Small intestine (tissue), 7 donors: ENCODE data around the gene SIPA1L3. TPM values are rescaled to one million over a fixed set of nuclear protein-coding genes. Genes with fewer than 3 reads are reported as not detected.
A peak's percentile ranks its signal among the peaks of the same experiment; 100 is the strongest.
"Not testable (repeated sequence)": the region's sequence is repeated elsewhere in the genome, so short reads cannot be mapped to it uniquely, and the experiment has no call there.

ENCODE experiments used
- DNase-seq, 2 donors: peaks; one replicate each; pipeline versions ENCODE4 v3.0.0 to v3.0.0-alpha.2; 2013
- FAIRE-seq: peaks from 2 replicates; lab custom pipeline; 2012; peaks lifted over from hg19 to GRCh38; lab: Jason Lieb, UNC
- H3K27ac ChIP-seq, 3 donors: one replicate each; pipeline ENCODE4 v1.5.1; 2013; ENCODE audit warnings: low read length in 2 of 3, mild to moderate bottlenecking in 2 of 3, control low read depth in 1 of 3, inconsistent platforms in 1 of 3, low read depth in 1 of 3, moderate library complexity in 1 of 3
- H3K27me3 ChIP-seq, 3 donors: one replicate each; pipeline ENCODE4 v1.6.1; 2013; ENCODE audit warnings: low read length in 3 of 3, inconsistent platforms in 1 of 3; ENCODE audit not compliant: control insufficient read depth in 3 of 3, insufficient read depth in 3 of 3
- H3K36me3 ChIP-seq, 3 donors: one replicate each; pipeline ENCODE4 v1.6.1; 2013; ENCODE audit warnings: low read length in 3 of 3, inconsistent platforms in 1 of 3, low read depth in 1 of 3, mild to moderate bottlenecking in 1 of 3, moderate library complexity in 1 of 3; ENCODE audit not compliant: control insufficient read depth in 3 of 3, insufficient read depth in 2 of 3
- H3K4me1 ChIP-seq, 3 donors: one replicate each; pipeline ENCODE4 v1.6.1; 2013; ENCODE audit warnings: low read length in 2 of 3, inconsistent platforms in 1 of 3, low read depth in 1 of 3, mild to moderate bottlenecking in 1 of 3, moderate library complexity in 1 of 3; ENCODE audit not compliant: control insufficient read depth in 3 of 3, insufficient read depth in 2 of 3
- H3K4me3 ChIP-seq, 3 donors: one replicate each; pipeline ENCODE4 v1.5.1; 2013; ENCODE audit warnings: low read length in 3 of 3, control low read depth in 1 of 3, inconsistent platforms in 1 of 3, low read depth in 1 of 3, mild to moderate bottlenecking in 1 of 3, moderate library complexity in 1 of 3
- H3K9me3 ChIP-seq, 2 donors: one replicate each; pipeline ENCODE4 v1.6.1; 2013; ENCODE audit warnings: low read depth in 1 of 2, low read length in 1 of 2; ENCODE audit not compliant: control insufficient read depth in 2 of 2, insufficient read depth in 1 of 2
- WGBS, 3 donors: extraction: QIAGEN DNeasy Blood & Tissue Kit; methylation state at CpG; one replicate each; pipeline ENCODE4 v1.1.7; 2013; 5-methylcytosine and 5-hydroxymethylcytosine counted together
- polyA plus RNA-seq, 4 donors: library from polyadenylated mRNA; stranded (reverse) in 3 of 4; unstranded in 1 of 4; fragments of 200-250 nt in 3 of 4; fragments of 120-200 nt in 1 of 4; gene quantifications; one replicate each; pipeline versions ENCODE4 v1.2.1 to v1.2.3, GENCODE V29; 2013
- donor health status: healthy with polysubstance abuse.
- donor health status: control.
- donor health status: control.
- donor health status: Bipolar disorder and iron deficiency.
- donor health status: healthy.

The SIPA1L3 gene
- polyA plus RNA-seq, 4 donors, result 19.2 to 57.9 (median 34.1) TPM

GRCh38 chr19:38061294-38061693 lies 154.3 kb downstream of the SIPA1L3 start:
- Histone ChIP-seq H3K27me3 (no peaks in the 10 kb centered on the region), H3K27ac (no peak overlapping the region), H3K9me3 (no peaks in the 10 kb centered on the region), H3K4me3 (no peak overlapping the region), H3K4me1 (peaks cover 0 to 6% (median 0%) of the 10 kb centered on the region in 3 donors), H3K36me3 (peaks cover 0 to 43% (median 0%) of the 10 kb centered on the region in 3 donors)
- DNase-seq (no peak), FAIRE-seq (no peak)
- WGBS, 3 donors, result 88 to 96% (median 91%) methylated on average over 7 of the region's 7 CpGs

- peaks cover 0 to 4% (median 0%) of the 10 kb centered on the region in 3 donors for H3K4me1 ChIP-seq
- H3K36me3 ChIP-seq, result peaks cover 0 to 47% (median 0%) of the 10 kb centered on the region in 3 donors
- 70 to 81% (median 72%) methylated on average over 21 of the region's 21 CpGs for WGBS, 3 donors
- H3K27me3 ChIP-seq, result no peaks in the 10 kb centered on the region
- no peak overlapping the region for H3K4me3 ChIP-seq
- H3K9me3 ChIP-seq, result no peaks in the 10 kb centered on the region
- DNase-seq (peak in 1 of 2 donors; percentile 36), FAIRE-seq (no peak)
- peak overlapping the region in 2 of 3 donors; percentile 12 to 53 for H3K27ac ChIP-seq
Measured at GRCh38 chr19:38062959-38063761, 156.2 kb downstream of the SIPA1L3 start.

GRCh38 chr19:38063928-38064327 lies 156.9 kb downstream of the SIPA1L3 start:
- Histone ChIP-seq H3K4me1 (peaks cover 0 to 4% (median 0%) of the 10 kb centered on the region in 3 donors), H3K36me3 (peaks cover 0 to 48% (median 0%) of the 10 kb centered on the region in 3 donors), H3K27me3 (no peaks in the 10 kb centered on the region), H3K4me3 (no peak overlapping the region), H3K27ac (no peak overlapping the region), H3K9me3 (no peaks in the 10 kb centered on the region)
- DNase-seq, result no peak
- FAIRE-seq, result no peak
- WGBS, 3 donors, result 91 to 97% (median 93%) methylated on average over 6 of the region's 6 CpGs

- FAIRE-seq, result no peak
- WGBS, 3 donors, result 87 to 91% (median 90%) methylated on average over 7 of the region's 7 CpGs
Measured at GRCh38 chr19:38064661-38065425, 157.8 kb downstream of the SIPA1L3 start.

GRCh38 chr19:38065775-38066174 lies 158.8 kb downstream of the SIPA1L3 start:
- H3K4me3 ChIP-seq, H3K4me1 ChIP-seq, H3K27me3 ChIP-seq, H3K27ac ChIP-seq, FAIRE-seq, DNase-seq, H3K9me3 ChIP-seq: not testable (repeated sequence)
- peaks cover 0 to 55% (median 0%) of the 10 kb centered on the region in 3 donors for H3K36me3 ChIP-seq
- 94 to 97% (median 96%) methylated on average over 7 of the region's 7 CpGs for WGBS, 3 donors

More at GRCh38 chr19:38064661-38065425, 157.8 kb downstream of the SIPA1L3 start:
- Histone ChIP-seq H3K27ac (no peak overlapping the region), H3K27me3 (no peaks in the 10 kb centered on the region), H3K9me3 (no peaks in the 10 kb centered on the region), H3K4me3 (no peak overlapping the region), H3K36me3 (peaks cover 0 to 53% (median 0%) of the 10 kb centered on the region in 3 donors), H3K4me1 (peaks cover 0 to 4% (median 0%) of the 10 kb centered on the region in 3 donors)
- DNase-seq, result no peak

- Histone ChIP-seq H3K4me1 (no peaks in the 10 kb centered on the region), H3K27me3 (no peaks in the 10 kb centered on the region), H3K9me3 (peaks cover 0 to 6% of the 10 kb centered on the region in 2 donors), H3K27ac (no peak overlapping the region), H3K36me3 (peaks cover 0 to 62% (median 3%) of the 10 kb centered on the region in 3 donors), H3K4me3 (no peak overlapping the region)
- DNase-seq (no peak), FAIRE-seq (no peak)
- 84 to 91% (median 90%) methylated on average over 6 of the region's 6 CpGs for WGBS, 3 donors
Measured at GRCh38 chr19:38068826-38069225, 161.8 kb downstream of the SIPA1L3 start.

- DNase-seq, result no peak
- 70 to 72% (median 72%) methylated on average over 3 of the region's 3 CpGs for WGBS, 3 donors
Measured at GRCh38 chr19:38070573-38070972, 163.6 kb downstream of the SIPA1L3 start.

GRCh38 chr19:38071054-38071453 lies 164.0 kb downstream of the SIPA1L3 start:
- not testable (repeated sequence) for FAIRE-seq, H3K27ac ChIP-seq, H3K4me1 ChIP-seq, H3K27me3 ChIP-seq, DNase-seq, H3K9me3 ChIP-seq, H3K4me3 ChIP-seq
- WGBS, 3 donors, result 90 to 98% (median 97%) methylated on average over 6 of the region's 6 CpGs
- H3K36me3 ChIP-seq, result peaks cover 0 to 55% (median 3%) of the 10 kb centered on the region in 3 donors

More at GRCh38 chr19:38070573-38070972, 163.6 kb downstream of the SIPA1L3 start:
- peaks cover 0 to 58% (median 3%) of the 10 kb centered on the region in 3 donors for H3K36me3 ChIP-seq
- no peaks in the 10 kb centered on the region for H3K27me3 ChIP-seq
- no peak overlapping the region for H3K4me3 ChIP-seq
- H3K4me1 ChIP-seq, result no peaks in the 10 kb centered on the region
- no peak overlapping the region for H3K27ac ChIP-seq
- no peak for FAIRE-seq
- H3K9me3 ChIP-seq, result peaks cover 0 to 6% of the 10 kb centered on the region in 2 donors
